PC-3 (cell line): ENCODE data around the gene MYLK4. TPM values are rescaled to one million over a fixed set of nuclear protein-coding genes. Genes with fewer than 3 reads are reported as not detected.

Experiments used
- ATAC-seq: fragments of 200-7000 bp; cut with Tn5 transposase; 2 replicates; pipeline ENCODE4 v1.9.1; 2020; ENCODE audit warnings: mild to moderate bottlenecking, moderate library complexity
- BruUV-seq: library from RNA; stranded (reverse); fragments of 400-500 nt; replicated peaks from 2 replicates; lab custom pipeline; 2021; lab: Mats Ljungman, UMichigan
- CTCF ChIA-PET: fragments of 300-600 bp; sonication (Branson Sonifier 250); formaldehyde crosslinking; loops from one replicate; lab custom pipeline; 2022; ENCODE audit warnings: antibody characterized with exemption; lab: Charles Lee
- POLR2A ChIA-PET: fragments of 300-600 bp; sonication (Branson Sonifier 250); formaldehyde crosslinking; loops from one replicate; lab custom pipeline; 2022; ENCODE audit warnings: antibody characterized with exemption; ENCODE audit not compliant: unreplicated experiment; lab: Charles Lee
- DNase-seq: peaks from one replicate; pipeline ENCODE4 v3.0.0-alpha.2; 2015
- H2AFZ ChIP-seq: fragments of 300-600 bp; sonication (generic); 2 replicates; pipeline ENCODE4 v1.6.0; 2016; ENCODE audit warnings: antibody characterized with exemption, low read length
- H3F3A ChIP-seq: fragments of 300-600 bp; sonication (generic); one replicate; pipeline ENCODE4 v1.6.0; 2017; ENCODE audit warnings: antibody characterized with exemption, low read length, control low read depth, mild to moderate bottlenecking; ENCODE audit not compliant: unreplicated experiment
- H3K27ac ChIP-seq: fragments of 300-600 bp; sonication (generic); 2 replicates; pipeline ENCODE4 v1.5.1; 2016; ENCODE audit warnings: mild to moderate bottlenecking, low read length
- H3K27me3 ChIP-seq: fragments of 300-600 bp; sonication (generic); 2 replicates; pipeline ENCODE4 v1.6.1; 2016; ENCODE audit warnings: low read length, mixed read lengths
- H3K36me3 ChIP-seq: fragments of 300-600 bp; sonication (generic); 2 replicates; pipeline ENCODE4 v1.6.1; 2016; ENCODE audit warnings: low read depth, mixed run types, low read length, mixed read lengths
- H3K4me1 ChIP-seq: fragments of 300-600 bp; sonication (generic); 2 replicates; pipeline ENCODE4 v1.5.1; 2016; ENCODE audit warnings: low read length; ENCODE audit not compliant: insufficient read depth
- H3K4me2 ChIP-seq: fragments of 300-600 bp; sonication (generic); 2 replicates; pipeline ENCODE4 v1.6.0; 2016; ENCODE audit warnings: low read length
- H3K4me3 ChIP-seq: fragments of 300-600 bp; sonication (generic); 2 replicates; pipeline ENCODE4 v1.5.1; 2016; ENCODE audit warnings: mild to moderate bottlenecking, low read length, mixed read lengths
- H3K79me2 ChIP-seq: fragments of 300-600 bp; sonication (generic); 2 replicates; pipeline ENCODE4 v1.6.1; 2017; ENCODE audit warnings: low read length, mixed read lengths
- H3K9ac ChIP-seq: fragments of 300-600 bp; sonication (generic); 2 replicates; pipeline ENCODE4 v1.6.0; 2016; ENCODE audit warnings: mild to moderate bottlenecking, low read length
- H3K9me2 ChIP-seq: fragments of 300-600 bp; sonication (generic); replicated peaks from 2 replicates; pipeline ENCODE4 v1.6.1; 2016; ENCODE audit warnings: mixed run types, low read length, mixed read lengths
- H3K9me3 ChIP-seq: fragments of 300-600 bp; sonication (generic); 2 replicates; pipeline ENCODE4 v1.6.1; 2016; ENCODE audit warnings: low read length, mixed read lengths
- H4K20me1 ChIP-seq: fragments of 300-600 bp; sonication (generic); 2 replicates; pipeline ENCODE4 v1.6.1; 2016; ENCODE audit warnings: low read length, mixed read lengths
- CTCF ChIP-seq: fragments of 300-600 bp; sonication (generic); conservative IDR thresholded peaks from 2 replicates; pipeline ENCODE4 v1.5.1; 2017; ENCODE audit warnings: antibody characterized with exemption, low read depth, mild to moderate bottlenecking, low read length
- EZH2 ChIP-seq: fragments of 300-600 bp; sonication (generic); IDR thresholded peaks from one replicate; pipeline ENCODE4 v1.6.1; 2017; ENCODE audit warnings: antibody characterized with exemption, mild to moderate bottlenecking, low read length; ENCODE audit not compliant: unreplicated experiment
- EZH2phosphoT487 ChIP-seq: fragments of 300-600 bp; sonication (generic); IDR thresholded peaks from 2 replicates; pipeline ENCODE4 v1.6.1; 2018; ENCODE audit warnings: mild to moderate bottlenecking, antibody characterized with exemption, low read length, borderline replicate concordance
- intact Hi-C: fragments of 100-400 bp; cut with micrococcal nuclease; formaldehyde crosslinking; loops from 2 replicates; pipeline ENCODE4 v1.9.0; 2023
- total RNA-seq: library from RNA; depleted of rRNA; stranded (reverse); fragments of >200 nt; gene quantifications from 2 replicates; pipeline ENCODE4 v1.2.3, GENCODE V29; 2014

Gene MYLK4
- total RNA-seq, 1 experiment from 2014 or later: 0.11 TPM

DNA sequence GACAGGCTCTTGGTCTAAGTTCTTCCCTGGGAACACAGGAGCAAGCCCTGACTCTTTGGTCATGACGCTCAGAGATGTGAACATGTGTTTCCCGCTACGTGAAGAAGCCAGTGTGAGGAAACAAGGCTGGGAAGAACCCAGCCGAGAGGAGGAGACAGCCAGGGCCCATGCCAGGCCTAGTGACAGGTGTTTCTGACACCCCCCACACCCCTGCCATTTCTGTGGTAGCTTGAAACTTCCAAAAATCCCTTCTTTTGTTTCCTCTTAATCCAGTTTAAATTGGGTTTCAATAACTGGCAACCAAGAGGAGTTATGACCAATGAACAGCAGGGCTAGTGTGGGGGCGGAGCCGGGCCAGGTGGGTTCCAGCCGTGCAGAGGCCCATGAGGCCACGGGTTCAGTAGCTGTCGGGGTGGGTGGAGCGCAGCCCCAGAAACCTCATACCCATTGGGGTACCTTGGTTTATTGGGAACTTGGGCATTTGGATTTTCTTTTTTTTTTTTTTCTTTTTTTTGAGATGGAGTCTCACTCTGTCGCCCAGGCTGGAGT is 47.9 kb upstream of the MYLK4 start:
- intact Hi-C loops: no loop called here
- no peaks in the 10 kb centered on the region for H3K9me2 ChIP-seq
- peaks cover 15% of the 10 kb centered on the region for H3K4me1 ChIP-seq
- H3F3A ChIP-seq: no peaks in the 10 kb centered on the region
- no peak for TF ChIP-seq CTCF
- TF ChIP-seq EZH2phosphoT487: no peak
- TF ChIP-seq EZH2: no peak
- H3K36me3 ChIP-seq: no peaks in the 10 kb centered on the region
- H3K4me2 ChIP-seq: no peak overlapping the region
- H3K27me3 ChIP-seq: no peaks in the 10 kb centered on the region
- H4K20me1 ChIP-seq: no peaks in the 10 kb centered on the region
- DNase-seq (no peak), ATAC-seq (no peak)
- H3K79me2 ChIP-seq: peaks cover 3% of the 10 kb centered on the region; the same call in 1 of the 2 replicates
- BruUV-seq: no TSS peak
- H3K9ac ChIP-seq: no peak overlapping the region
- ChIA-PET CTCF (no interaction called here), POLR2A (no interaction called here)
- no peak overlapping the region for H2AFZ ChIP-seq
- H3K9me3 ChIP-seq: no peaks in the 10 kb centered on the region
- H3K27ac ChIP-seq: no peak overlapping the region
- H3K4me3 ChIP-seq: no peak overlapping the region

GRCh38 chr6:2797564-2798031 is 46.9 kb upstream of the MYLK4 start:
- H3K9ac ChIP-seq: no peak overlapping the region
- H3K27me3 ChIP-seq: no peaks in the 10 kb centered on the region
- no peak for TF ChIP-seq EZH2phosphoT487
- TF ChIP-seq CTCF: no peak
- no peak for TF ChIP-seq EZH2
- H3K36me3 ChIP-seq: no peaks in the 10 kb centered on the region
- H4K20me1 ChIP-seq: no peaks in the 10 kb centered on the region
- no peak overlapping the region for H3K4me2 ChIP-seq
- no peak for ATAC-seq
- H3K9me3 ChIP-seq: no peaks in the 10 kb centered on the region
- H3K4me3 ChIP-seq: no peak overlapping the region
- peaks cover 3% of the 10 kb centered on the region; the same call in 1 of the 2 replicates for H3K79me2 ChIP-seq
- H3K9me2 ChIP-seq: no peaks in the 10 kb centered on the region
- no peaks in the 10 kb centered on the region for H3F3A ChIP-seq
- peaks cover 25% of the 10 kb centered on the region for H3K4me1 ChIP-seq
- CTCF ChIA-PET: no interaction called here
- no peak for DNase-seq
- POLR2A ChIA-PET: interaction anchor here (0.7 kb wide), 1 partner anchor 28 kb away, joined by 8 read pairs; no protein-coding TSS in a partner anchor
- H3K27ac ChIP-seq: 0 out of 2 replicates have a peak overlapping the region, but pooled peaks have one; percentile 6
- no TSS peak for BruUV-seq
- intact Hi-C loops: no loop called here
- H2AFZ ChIP-seq: no peak overlapping the region

GRCh38 chr6:2796861-2797260 is 46.1 kb upstream of the MYLK4 start:
- no peak overlapping the region for H2AFZ ChIP-seq
- peaks cover 3% of the 10 kb centered on the region; the same call in 1 of the 2 replicates for H3K79me2 ChIP-seq
- H3K27ac ChIP-seq: no peak overlapping the region
- no peaks in the 10 kb centered on the region for H3K27me3 ChIP-seq
- no peaks in the 10 kb centered on the region for H4K20me1 ChIP-seq
- ChIA-PET CTCF (no interaction called here), POLR2A (no interaction called here)
- H3F3A ChIP-seq: no peaks in the 10 kb centered on the region
- H3K9ac ChIP-seq: no peak overlapping the region
- BruUV-seq: no TSS peak
- H3K4me3 ChIP-seq: no peak overlapping the region
- H3K4me2 ChIP-seq: no peak overlapping the region
- peaks cover 31% of the 10 kb centered on the region for H3K4me1 ChIP-seq
- intact Hi-C loops: no loop called here
- H3K9me3 ChIP-seq: no peaks in the 10 kb centered on the region
- H3K9me2 ChIP-seq: no peaks in the 10 kb centered on the region
- DNase-seq: no peak
- no peak for ATAC-seq
- TF ChIP-seq EZH2phosphoT487: no peak
- no peak for TF ChIP-seq CTCF
- no peak for TF ChIP-seq EZH2
- no peaks in the 10 kb centered on the region for H3K36me3 ChIP-seq
